Fibroblast of lung (primary cell): ENCODE results near the gene CAPN12. TPM values are rescaled to one million over a fixed set of nuclear protein-coding genes. Genes with fewer than 3 reads are reported as not detected.

Experiments used
- DNase-seq, 2 donors: peaks; one replicate each; pipeline versions ENCODE4 v3.0.0 to v3.0.0-alpha.2; 2010; ENCODE audit warnings: low read depth in 2 of 2
- H2AFZ ChIP-seq: 2 replicates; pipeline ENCODE4 v1.5.1; 2012; ENCODE audit warnings: low read length, control low read depth, inconsistent platforms
- H3K27ac ChIP-seq: 2 replicates; pipeline ENCODE4 v1.5.1; 2011; ENCODE audit warnings: low read length, control low read depth; ENCODE audit not compliant: insufficient read depth
- H3K27me3 ChIP-seq: 2 replicates; pipeline ENCODE4 v1.5.1; 2011; ENCODE audit warnings: mild to moderate bottlenecking, low read length; ENCODE audit not compliant: control insufficient read depth, insufficient read depth
- H3K36me3 ChIP-seq: 2 replicates; pipeline ENCODE4 v1.5.1; 2011; ENCODE audit warnings: low read length; ENCODE audit not compliant: control insufficient read depth, insufficient read depth
- H3K4me1 ChIP-seq: 2 replicates; pipeline ENCODE4 v1.5.1; 2011; ENCODE audit warnings: low read length; ENCODE audit not compliant: control insufficient read depth, insufficient read depth; ENCODE audit errors: extremely low read depth
- H3K4me2 ChIP-seq: 2 replicates; pipeline ENCODE4 v1.5.1; 2011; ENCODE audit warnings: low read length, control low read depth; ENCODE audit not compliant: insufficient read depth; ENCODE audit errors: extremely low read depth
- H3K4me3 ChIP-seq, 4 experiments: fragments of 200-600 bp in 1 of 4; sonication (generic) in 1 of 4; replicated peaks in 1 of 4; 2 replicates each; pipeline ENCODE4 v1.5.1; 2011 to 2016; ENCODE audit warnings: low read length in 4 of 4, low read depth in 3 of 4, mild to moderate bottlenecking in 3 of 4, control low read depth in 2 of 4, inconsistent platforms in 1 of 4, mixed read lengths in 1 of 4; ENCODE audit not compliant: insufficient read depth in 1 of 4; ENCODE audit errors: control extremely low read depth in 1 of 4
- H3K79me2 ChIP-seq: 2 replicates; pipeline ENCODE4 v1.5.1; 2012; ENCODE audit warnings: mild to moderate bottlenecking, low read length, inconsistent platforms; ENCODE audit not compliant: control insufficient read depth, insufficient read depth
- H3K9ac ChIP-seq: 2 replicates; pipeline ENCODE4 v1.5.1; 2011; ENCODE audit warnings: mild to moderate bottlenecking, low read length, control low read depth; ENCODE audit not compliant: insufficient read depth
- H3K9me3 ChIP-seq: 2 replicates; pipeline ENCODE4 v1.5.1; 2012; ENCODE audit warnings: low read depth, low read length; ENCODE audit not compliant: control insufficient read depth, insufficient read depth
- H4K20me1 ChIP-seq: 2 replicates; pipeline ENCODE4 v1.5.1; 2011; ENCODE audit warnings: low read length; ENCODE audit not compliant: control insufficient read depth, insufficient read depth; ENCODE audit errors: extremely low read depth
- CTCF ChIP-seq, 2 donors: IDR thresholded peaks in 1 of 2; conservative IDR thresholded peaks in 1 of 2; 1 replicate in 1 of 2; 2 replicates in 1 of 2; pipeline ENCODE4 v1.5.1; 2011 to 2012; ENCODE audit warnings: low read length in 2 of 2, control low read depth in 1 of 2, inconsistent platforms in 1 of 2, low read depth in 1 of 2, mild to moderate bottlenecking in 1 of 2
- EZH2 ChIP-seq: IDR thresholded peaks from 2 replicates; pipeline ENCODE4 v1.5.1; 2012; ENCODE audit warnings: low read length, control low read depth, mild to moderate bottlenecking; ENCODE audit errors: missing control alignments
- polyA plus RNA-seq, 2 donors: library from polyadenylated mRNA; depleted of rRNA in 1 of 2; stranded (reverse) in 1 of 2; unstranded in 1 of 2; fragments of >200 nt; gene quantifications; 2 replicates each; pipeline ENCODE4 v1.2.1, GENCODE V29; 2011 to 2012; ENCODE audit warnings: missing spikeins in 1 of 2
- total RNA-seq: library from RNA; depleted of rRNA; stranded (reverse); fragments of >200 nt; gene quantifications from 2 replicates; pipeline ENCODE4 v1.2.1, GENCODE V29; 2014

Gene CAPN12
- total and polyA plus RNA-seq, 2 donors (not counting 1 experiment from before 2014, with no cell fraction given) = 0.20 to 0.50 TPM

DNA sequence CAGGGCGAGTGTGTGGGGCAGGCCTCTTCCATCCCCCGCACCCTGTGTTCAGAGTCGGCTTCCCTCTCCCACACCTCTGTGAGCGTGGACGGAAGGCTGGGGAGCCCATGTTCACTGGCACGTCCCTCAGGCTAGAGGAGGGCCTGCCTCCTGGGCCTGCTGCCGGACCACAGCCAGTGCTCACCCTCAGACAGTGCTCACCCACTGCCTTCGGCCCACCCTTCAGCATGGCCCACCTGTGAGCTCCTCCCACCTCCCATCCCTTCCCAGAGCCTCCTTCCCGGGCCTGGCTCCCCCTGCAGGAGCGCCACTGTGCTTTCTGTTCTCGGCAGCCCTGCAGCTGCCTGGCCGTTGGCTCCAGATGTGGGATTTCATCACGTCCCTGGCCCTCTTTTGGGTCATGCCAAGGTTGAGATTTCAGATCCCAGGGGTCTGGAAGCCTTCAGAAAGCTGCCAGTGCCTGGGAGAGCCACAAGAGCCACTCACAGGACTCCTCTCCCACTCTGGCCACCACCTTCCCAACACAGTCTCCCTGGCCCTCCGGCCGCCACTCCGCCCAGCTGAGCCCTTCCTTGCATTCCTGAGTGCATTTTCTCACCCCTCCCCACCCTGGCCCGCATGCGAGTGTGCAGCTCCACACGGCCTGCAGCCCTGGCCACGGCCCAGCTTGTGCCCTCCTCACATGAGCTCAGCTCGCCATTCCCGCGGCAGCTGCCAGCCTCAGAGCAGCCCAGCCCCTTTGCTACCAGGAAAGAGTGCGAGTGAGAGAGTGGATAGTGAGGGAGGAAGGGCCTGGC, 25.3 kb downstream of the CAPN12 start:
- H2AFZ ChIP-seq = no peak overlapping the region
- peak overlapping the region; percentile 34 for H3K27ac ChIP-seq
- peak; percentile 57 to 76 for DNase-seq
- no peak overlapping the region for H3K4me3 ChIP-seq
- no peaks in the 10 kb centered on the region for H4K20me1 ChIP-seq
- H3K36me3 ChIP-seq = peaks cover 65% of the 10 kb centered on the region
- peak overlapping the region; percentile 37 for H3K9ac ChIP-seq
- H3K27me3 ChIP-seq = no peaks in the 10 kb centered on the region
- H3K9me3 ChIP-seq = no peaks in the 10 kb centered on the region
- H3K79me2 ChIP-seq = peaks cover 33% of the 10 kb centered on the region
- peaks cover 11% of the 10 kb centered on the region for H3K4me1 ChIP-seq
- TF ChIP-seq CTCF (conservative IDR thresholded peaks at IDR 0.05 in 1 of 2, IDR thresholded peaks at IDR 0.05 in 1 of 2; ENCODE audit: low read depth in 1 of 2, low read length in 2 of 2) (peak in 1 of 2 donors; percentile 47), EZH2 (no peak)
- no peak overlapping the region for H3K4me2 ChIP-seq

GRCh38 chr19:38717855-38718254, 26.4 kb downstream of the CAPN12 start:
- Histone ChIP-seq H3K4me2 (no peak overlapping the region), H3K9me3 (no peaks in the 10 kb centered on the region), H3K4me1 (peaks cover 19% of the 10 kb centered on the region), H3K9ac (no peak overlapping the region), H3K36me3 (peaks cover 56% of the 10 kb centered on the region), H3K4me3 (no peak overlapping the region), H3K27ac (no peak overlapping the region), H2AFZ (no peak overlapping the region), H3K27me3 (no peaks in the 10 kb centered on the region), H4K20me1 (no peaks in the 10 kb centered on the region), H3K79me2 (peaks cover 38% of the 10 kb centered on the region)
- TF ChIP-seq EZH2 = no peak
- TF ChIP-seq CTCF (conservative IDR thresholded peaks at IDR 0.05 in 1 of 2, IDR thresholded peaks at IDR 0.05 in 1 of 2; ENCODE audit: low read depth in 1 of 2, low read length in 2 of 2) = no peak
- no peak for DNase-seq

DNA sequence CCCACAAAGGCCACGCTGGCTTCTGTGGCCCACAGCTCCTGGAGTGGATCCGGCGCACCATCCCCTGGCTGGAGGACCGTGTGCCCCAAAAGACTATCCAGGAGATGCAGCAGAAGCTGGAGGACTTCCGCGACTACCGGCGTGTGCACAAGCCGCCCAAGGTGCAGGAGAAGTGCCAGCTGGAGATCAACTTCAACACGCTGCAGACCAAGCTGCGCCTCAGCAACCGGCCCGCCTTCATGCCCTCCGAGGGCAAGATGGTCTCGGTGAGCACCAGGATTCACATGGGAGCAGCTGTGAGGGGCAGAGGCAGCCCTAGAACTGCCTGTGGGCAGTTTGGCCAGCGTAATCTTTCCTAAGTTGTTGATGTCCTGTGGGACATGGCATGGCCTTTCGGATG, 27.2 kb downstream of the CAPN12 start:
- H4K20me1 ChIP-seq = no peaks in the 10 kb centered on the region
- H3K4me3 ChIP-seq = no peak overlapping the region
- no peak overlapping the region for H2AFZ ChIP-seq
- TF ChIP-seq CTCF (conservative IDR thresholded peaks at IDR 0.05 in 1 of 2, IDR thresholded peaks at IDR 0.05 in 1 of 2; ENCODE audit: low read depth in 1 of 2, low read length in 2 of 2) (no peak), EZH2 (no peak)
- H3K36me3 ChIP-seq = peaks cover 50% of the 10 kb centered on the region
- H3K27me3 ChIP-seq = no peaks in the 10 kb centered on the region
- no peak for DNase-seq
- peaks cover 45% of the 10 kb centered on the region for H3K79me2 ChIP-seq
- H3K4me1 ChIP-seq = peaks cover 27% of the 10 kb centered on the region
- H3K9me3 ChIP-seq = no peaks in the 10 kb centered on the region
- no peak overlapping the region for H3K27ac ChIP-seq
- H3K9ac ChIP-seq = no peak overlapping the region
- no peak overlapping the region for H3K4me2 ChIP-seq
